HFFc6 (cell line): ENCODE results near the gene NTM. TPM values are rescaled to one million over a fixed set of nuclear protein-coding genes. Genes with fewer than 3 reads are reported as not detected.

Experiments
- DNase-seq: peaks from one replicate; pipeline ENCODE4 v3.0.0-alpha.2; 2018
- H3K27ac Mint-ChIP-seq: 2 replicates; pipeline ENCODE4 v1.8.0; 2020; ENCODE audit warnings: mild to moderate bottlenecking, mixed read lengths
- H3K27me3 Mint-ChIP-seq: 2 replicates; pipeline ENCODE4 v1.8.0; 2021; ENCODE audit warnings: mild to moderate bottlenecking, moderate library complexity, mixed read lengths; ENCODE audit not compliant: insufficient read depth
- H3K36me3 Mint-ChIP-seq: 2 replicates; pipeline ENCODE4 v1.8.0; 2021; ENCODE audit warnings: low read depth, mixed read lengths
- H3K4me1 Mint-ChIP-seq: 2 replicates; pipeline ENCODE4 v1.8.0; 2020; ENCODE audit warnings: low read depth, mixed read lengths
- H3K4me3 Mint-ChIP-seq: 2 replicates; pipeline ENCODE4 v1.8.0; 2020; ENCODE audit warnings: mild to moderate bottlenecking, moderate library complexity, mixed read lengths
- H3K9me3 Mint-ChIP-seq: 2 replicates; pipeline ENCODE4 v1.8.0; 2020; ENCODE audit warnings: mild to moderate bottlenecking, mixed read lengths
- CTCF ChIP-seq: fragments of 200-600 bp; sonication (generic); IDR thresholded peaks from 2 replicates; pipeline ENCODE4 v1.5.0; 2021; ENCODE audit warnings: antibody characterized with exemption, mild to moderate bottlenecking
- total RNA-seq, 6 experiments: library from RNA; stranded (reverse); fragmentation: NEBNext Ultra II Directional; extraction: Animal tissue kit (Norgen Biotek cat#: 25700); gene quantifications; 2 replicates in 1 of 6; 3 replicates in 5 of 6; pipeline ENCODE4 v1.2.3, GENCODE V29; 2021

Gene NTM
- total RNA-seq, 6 experiments from 2014 or later = 18.3 to 23.6 (median 21.7) TPM

GRCh38 chr11:131965504-131965903 lies 595.1 kb downstream of the NTM start:
- Mint-ChIP-seq H3K4me3 (no peak overlapping the region), H3K27me3 (peaks cover 2% of the 10 kb centered on the region), H3K4me1 (no peaks in the 10 kb centered on the region), H3K9me3 (no peaks in the 10 kb centered on the region), H3K27ac (no peak overlapping the region), H3K36me3 (peaks cover 4% of the 10 kb centered on the region; the same call in 1 of the 2 replicates)
- TF ChIP-seq CTCF = no peak
- DNase-seq = no peak

- no peaks in the 10 kb centered on the region for H3K9me3 Mint-ChIP-seq
- H3K27me3 Mint-ChIP-seq = peaks cover 2% of the 10 kb centered on the region
- H3K36me3 Mint-ChIP-seq = no peaks in the 10 kb centered on the region
- H3K4me1 Mint-ChIP-seq = no peaks in the 10 kb centered on the region
- DNase-seq = no peak
- TF ChIP-seq CTCF = no peak
- H3K27ac Mint-ChIP-seq = no peak overlapping the region
- H3K4me3 Mint-ChIP-seq = no peak overlapping the region
These were observed 596.3 kb downstream of the NTM start for GRCh38 chr11:131966667-131967066.

GRCh38 chr11:131969261-131969660 lies 598.8 kb downstream of the NTM start:
- Mint-ChIP-seq H3K9me3 (no peaks in the 10 kb centered on the region), H3K4me3 (no peak overlapping the region), H3K27ac (no peak overlapping the region), H3K4me1 (0 out of 2 replicates have a peak, but pooled peaks cover 10% of the 10 kb centered on the region), H3K36me3 (no peaks in the 10 kb centered on the region), H3K27me3 (no peaks in the 10 kb centered on the region; the same call in 1 of the 2 replicates)
- no peak for TF ChIP-seq CTCF
- DNase-seq = no peak

- no peak for TF ChIP-seq CTCF
- Mint-ChIP-seq H3K36me3 (no peaks in the 10 kb centered on the region), H3K27ac (no peak overlapping the region), H3K9me3 (no peaks in the 10 kb centered on the region), H3K4me3 (no peak overlapping the region), H3K27me3 (no peaks in the 10 kb centered on the region; the same call in 1 of the 2 replicates), H3K4me1 (peaks cover 32% of the 10 kb centered on the region)
- no peak for DNase-seq
These were observed 602.6 kb downstream of the NTM start for GRCh38 chr11:131973061-131973460.

GRCh38 chr11:131975619-131976018 lies 605.2 kb downstream of the NTM start:
- Mint-ChIP-seq H3K4me1 (peaks cover 56% of the 10 kb centered on the region), H3K4me3 (no peak overlapping the region), H3K36me3 (no peaks in the 10 kb centered on the region), H3K27me3 (no peaks in the 10 kb centered on the region), H3K9me3 (no peaks in the 10 kb centered on the region), H3K27ac (no peak overlapping the region)
- TF ChIP-seq CTCF = no peak
- no peak for DNase-seq

GRCh38 chr11:131976021-131976420 lies 605.6 kb downstream of the NTM start:
- H3K36me3 Mint-ChIP-seq = no peaks in the 10 kb centered on the region
- H3K9me3 Mint-ChIP-seq = no peaks in the 10 kb centered on the region
- no peaks in the 10 kb centered on the region for H3K27me3 Mint-ChIP-seq
- H3K4me3 Mint-ChIP-seq = no peak overlapping the region
- TF ChIP-seq CTCF = no peak
- no peak for DNase-seq
- no peak overlapping the region for H3K27ac Mint-ChIP-seq
- H3K4me1 Mint-ChIP-seq = peaks cover 60% of the 10 kb centered on the region
